ENCODE measurements around the gene HNRNPLL. TPM values are rescaled to one million over a fixed set of nuclear protein-coding genes. Genes with fewer than 3 reads are reported as not detected.

The HNRNPLL gene
- total RNA-seq, 2 donors from 2014 or later, result 70.9 to 74.1 TPM

DNA sequence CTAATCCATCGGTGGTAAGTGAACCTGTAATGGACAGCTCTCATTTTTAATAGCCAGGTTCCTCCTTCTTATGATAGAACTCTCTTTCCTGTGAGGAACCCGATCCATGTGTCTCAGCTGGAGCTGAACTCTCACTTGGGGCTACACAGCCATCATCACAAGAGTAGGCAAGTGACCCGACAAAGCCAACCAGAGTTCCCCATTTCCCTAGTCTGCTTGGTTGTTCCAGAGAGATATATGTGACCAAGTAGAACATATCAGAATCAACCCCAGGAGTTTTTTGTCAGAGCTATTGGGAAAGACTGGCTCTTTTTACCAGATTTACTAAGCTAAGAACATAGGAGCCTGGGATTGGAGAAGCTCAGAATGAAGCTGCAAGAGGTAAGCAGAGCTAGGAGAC is 14.6 kb upstream of the HNRNPLL start:
- WGBS, 2 experiments (ENCODE audit: insufficient coverage in 1 of 2, insufficient read length in 1 of 2), result 86 to 96% methylated on average over 3 of the region's 3 CpGs

DNA sequence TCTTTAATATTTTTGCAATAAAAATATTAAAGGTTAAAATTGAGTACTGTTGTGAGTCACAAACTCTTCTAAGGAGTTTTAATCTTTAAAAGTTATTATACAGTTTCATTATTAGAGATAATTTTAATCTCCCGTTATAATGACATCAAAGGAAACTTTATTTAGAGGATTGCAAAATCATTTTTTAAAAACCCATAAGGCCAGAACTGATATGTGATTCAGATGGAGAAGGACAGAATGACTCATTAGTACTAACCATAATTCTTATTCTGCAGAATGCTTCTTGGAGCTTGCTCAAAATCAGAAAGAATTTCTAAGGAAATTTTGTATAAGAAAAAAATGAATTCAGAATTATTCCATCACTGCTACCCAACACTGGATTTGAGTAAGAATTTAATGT is 12.5 kb upstream of the HNRNPLL start:
- TF ChIP-seq, protein P1, sequence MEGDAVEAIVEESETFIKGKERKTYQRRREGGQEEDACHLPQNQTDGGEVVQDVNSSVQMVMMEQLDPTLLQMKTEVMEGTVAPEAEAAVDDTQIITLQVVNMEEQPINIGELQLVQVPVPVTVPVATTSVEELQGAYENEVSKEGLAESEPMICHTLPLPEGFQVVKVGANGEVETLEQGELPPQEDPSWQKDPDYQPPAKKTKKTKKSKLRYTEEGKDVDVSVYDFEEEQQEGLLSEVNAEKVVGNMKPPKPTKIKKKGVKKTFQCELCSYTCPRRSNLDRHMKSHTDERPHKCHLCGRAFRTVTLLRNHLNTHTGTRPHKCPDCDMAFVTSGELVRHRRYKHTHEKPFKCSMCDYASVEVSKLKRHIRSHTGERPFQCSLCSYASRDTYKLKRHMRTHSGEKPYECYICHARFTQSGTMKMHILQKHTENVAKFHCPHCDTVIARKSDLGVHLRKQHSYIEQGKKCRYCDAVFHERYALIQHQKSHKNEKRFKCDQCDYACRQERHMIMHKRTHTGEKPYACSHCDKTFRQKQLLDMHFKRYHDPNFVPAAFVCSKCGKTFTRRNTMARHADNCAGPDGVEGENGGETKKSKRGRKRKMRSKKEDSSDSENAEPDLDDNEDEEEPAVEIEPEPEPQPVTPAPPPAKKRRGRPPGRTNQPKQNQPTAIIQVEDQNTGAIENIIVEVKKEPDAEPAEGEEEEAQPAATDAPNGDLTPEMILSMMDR (conservative IDR thresholded peaks at IDR 0.05), result no peak
- H3K9me3 Mint-ChIP-seq, result no peaks in the 10 kb centered on the region

More for the DNA sequence above, 14.6 kb upstream of the HNRNPLL start:
- peaks cover 15% of the 10 kb centered on the region for H3K4me1 ChIP-seq (ENCODE audit: control insufficient read depth, insufficient read depth, low read length)
- no peaks in the 10 kb centered on the region for H3K27me3 Mint-ChIP-seq (ENCODE audit: insufficient read depth)
- no peaks in the 10 kb centered on the region for H3K9me3 Mint-ChIP-seq
- no peaks in the 10 kb centered on the region for H3K36me3 ChIP-seq (ENCODE audit: control insufficient read depth, insufficient read depth, low read length)
- DNase-seq, result no peak
- H3K4me3 ChIP-seq (ENCODE audit: low read length), result no peak overlapping the region
- TF ChIP-seq, protein P1 (conservative IDR thresholded peaks at IDR 0.05), result no peak
- H3K4me3 Mint-ChIP-seq, result no peak overlapping the region
- peaks cover 40% of the 10 kb centered on the region for H3K4me1 Mint-ChIP-seq
- no peaks in the 10 kb centered on the region for H3K27me3 ChIP-seq (ENCODE audit: control insufficient read depth, insufficient read depth, low read length, poor library complexity, severe bottlenecking)
- no peak overlapping the region for H3K27ac Mint-ChIP-seq
- no peak overlapping the region for H3K9ac ChIP-seq (ENCODE audit: extremely low read depth, low read length, poor library complexity, severe bottlenecking)
- H3K36me3 Mint-ChIP-seq (ENCODE audit: low read depth), result no peaks in the 10 kb centered on the region
- H3K27ac ChIP-seq (ENCODE audit: low read depth, low read length), result no peak overlapping the region
- peaks cover 5% of the 10 kb centered on the region for H3K9me3 ChIP-seq (ENCODE audit: control insufficient read depth, low read length)

DNA sequence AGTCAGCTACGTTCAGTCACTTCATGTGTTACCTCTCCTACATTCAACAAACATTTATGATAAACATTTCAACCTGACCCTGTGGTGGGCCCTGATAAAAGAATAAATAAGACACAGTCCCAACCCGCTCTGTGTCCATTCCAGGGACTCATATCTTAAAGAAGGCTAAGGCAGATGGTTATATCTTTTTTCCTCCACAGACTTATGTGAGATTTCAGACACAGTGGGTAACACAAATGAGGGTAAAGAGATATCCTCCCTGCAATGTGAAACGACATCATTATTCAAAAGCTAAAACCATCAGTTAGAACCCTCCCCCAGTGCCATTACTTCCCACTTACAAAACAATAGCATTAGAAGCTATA is 11.1 kb upstream of the HNRNPLL start:
- Histone ChIP-seq H3K9me3 (ENCODE audit: control insufficient read depth, low read length) (no peaks in the 10 kb centered on the region), H3K36me3 (ENCODE audit: control insufficient read depth, insufficient read depth, low read length) (no peaks in the 10 kb centered on the region), H3K9ac (ENCODE audit: extremely low read depth, low read length, poor library complexity, severe bottlenecking) (no peak overlapping the region), H3K27ac (ENCODE audit: low read depth, low read length) (no peak overlapping the region), H3K4me3 (ENCODE audit: low read length) (no peak overlapping the region), H3K4me1 (ENCODE audit: control insufficient read depth, insufficient read depth, low read length) (peaks cover 3% of the 10 kb centered on the region), H3K27me3 (ENCODE audit: control insufficient read depth, insufficient read depth, low read length, poor library complexity, severe bottlenecking) (no peaks in the 10 kb centered on the region)
- Mint-ChIP-seq H3K27ac (no peak overlapping the region), H3K36me3 (ENCODE audit: low read depth) (no peaks in the 10 kb centered on the region), H3K27me3 (ENCODE audit: insufficient read depth) (no peaks in the 10 kb centered on the region), H3K4me3 (no peak overlapping the region), H3K9me3 (no peaks in the 10 kb centered on the region), H3K4me1 (peaks cover 27% of the 10 kb centered on the region)
- DNase-seq, result no peak
- TF ChIP-seq, protein P1 (conservative IDR thresholded peaks at IDR 0.05), result no peak
- 83 to 95% methylated on average over 2 to 3 of the region's 3 CpGs for WGBS, 2 experiments (ENCODE audit: insufficient coverage in 1 of 2, insufficient read length in 1 of 2)

More for the DNA sequence above, 12.5 kb upstream of the HNRNPLL start:
- H3K4me3 ChIP-seq (ENCODE audit: low read length), result no peak overlapping the region
- Mint-ChIP-seq H3K27me3 (ENCODE audit: insufficient read depth) (no peaks in the 10 kb centered on the region), H3K27ac (no peak overlapping the region), H3K4me3 (no peak overlapping the region), H3K36me3 (ENCODE audit: low read depth) (no peaks in the 10 kb centered on the region), H3K4me1 (peaks cover 38% of the 10 kb centered on the region)
- WGBS, 2 experiments (ENCODE audit: insufficient coverage in 1 of 2, insufficient read length in 1 of 2), result no CpG with 5 or more reads among the region's 1 CpG
- H3K36me3 ChIP-seq (ENCODE audit: control insufficient read depth, insufficient read depth, low read length), result no peaks in the 10 kb centered on the region
- H3K4me1 ChIP-seq (ENCODE audit: control insufficient read depth, insufficient read depth, low read length), result peaks cover 9% of the 10 kb centered on the region
- H3K9me3 ChIP-seq (ENCODE audit: control insufficient read depth, low read length), result no peaks in the 10 kb centered on the region
- H3K27ac ChIP-seq (ENCODE audit: low read depth, low read length), result no peak overlapping the region
- DNase-seq, result no peak
- no peaks in the 10 kb centered on the region for H3K27me3 ChIP-seq (ENCODE audit: control insufficient read depth, insufficient read depth, low read length, poor library complexity, severe bottlenecking)
- H3K9ac ChIP-seq (ENCODE audit: extremely low read depth, low read length, poor library complexity, severe bottlenecking), result no peak overlapping the region
